Esophagus squamous epithelium (tissue), 5 donors: ENCODE measurements around the gene NME7. TPM values are rescaled to one million over a fixed set of nuclear protein-coding genes. Genes with fewer than 3 reads are reported as not detected.
A peak's percentile ranks its signal among the peaks of the same experiment; 100 is the strongest.

ENCODE experiments used
- DNase-seq: peaks from one replicate; lab custom pipeline; 2025; lab: John Stamatoyannopoulos, UW
- H3K27ac ChIP-seq, 4 donors: fragments of 200-600 bp; sonication (generic); one replicate each; pipeline ENCODE4 v1.5.1; 2016 to 2019; ENCODE audit warnings: mild to moderate bottlenecking in 1 of 4
- H3K27me3 ChIP-seq, 4 donors: fragments of 200-600 bp; sonication (generic); 1 replicate in 3 of 4; 2 replicates in 1 of 4; pipeline versions ENCODE4 v1.5.1 to v1.6.0; 2017 to 2021; ENCODE audit warnings: antibody characterized with exemption in 1 of 4
- H3K36me3 ChIP-seq, 3 donors: fragments of 200-600 bp; sonication (generic); one replicate each; pipeline ENCODE4 v1.5.1; 2016 to 2019
- H3K4me1 ChIP-seq, 3 donors: fragments of 200-600 bp; sonication (generic); one replicate each; pipeline ENCODE4 v1.5.1; 2017 to 2019
- H3K4me3 ChIP-seq, 4 donors: fragments of 200-600 bp; sonication (generic); 1 replicate in 3 of 4; 2 replicates in 1 of 4; pipeline ENCODE4 v1.5.1; 2016 to 2019; ENCODE audit warnings: mild to moderate bottlenecking in 2 of 4, moderate library complexity in 1 of 4
- H3K9me3 ChIP-seq, 3 donors: fragments of 200-600 bp; sonication (generic); one replicate each; pipeline ENCODE4 v1.5.1; 2016 to 2019
- CTCF ChIP-seq, 6 experiments: fragments of 450-650 bp in 4 of 6; fragments of 200-600 bp in 2 of 6; sonication (generic) in 2 of 6; IDR thresholded peaks; one replicate each; pipeline ENCODE4 v1.5.1; 2016 to 2019; ENCODE audit warnings: antibody characterized with exemption in 6 of 6, mild to moderate bottlenecking in 4 of 6, moderate library complexity in 4 of 6
- POLR2A ChIP-seq, 4 donors: fragments of 450-650 bp; IDR thresholded peaks; one replicate each; pipeline ENCODE4 v1.6.1; 2017; ENCODE audit warnings: antibody characterized with exemption in 4 of 4, mild to moderate bottlenecking in 4 of 4, moderate library complexity in 3 of 4
- WGBS, 2 donors: methylation state at CpG; one replicate each; pipeline ENCODE4 v1.1.5; 2018; 5-methylcytosine and 5-hydroxymethylcytosine counted together
- intact Hi-C: fragments of 100-400 bp; cut with DNase I; formaldehyde crosslinking; loops from one replicate; pipeline ENCODE4 v1.15.0; 2022
- total RNA-seq, 4 donors: library from RNA; depleted of rRNA; stranded (reverse); fragments of >200 nt; gene quantifications; one replicate each; pipeline ENCODE4 v1.1.0, GENCODE V29; 2016
- donor health status: DM: yes; HTN: yes; CAD: no.

The NME7 gene
- total RNA-seq, 4 donors from 2014 or later, result 5.7 to 10.7 (median 7.4) TPM

DNA sequence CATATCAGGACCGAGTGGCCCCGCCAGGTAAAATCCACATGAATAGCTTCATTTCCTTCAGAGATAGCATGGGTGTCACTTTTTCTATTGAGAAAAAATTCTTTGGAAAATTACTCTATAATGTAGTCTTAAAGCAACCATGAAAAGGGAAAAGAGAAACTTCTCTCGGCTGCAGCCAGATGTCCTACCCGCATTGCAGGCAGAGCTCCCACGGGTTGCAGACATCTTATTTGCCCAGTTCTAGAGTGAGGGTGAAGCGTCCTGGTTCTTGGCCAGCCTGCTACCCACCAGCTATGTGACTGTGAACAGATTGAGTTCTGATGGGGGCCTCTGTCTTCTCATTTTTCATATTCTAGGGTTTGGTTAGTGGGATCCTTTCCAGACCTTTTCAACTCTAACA, 256.1 kb downstream of the NME7 start:
- Histone ChIP-seq H3K9me3 (no peaks in the 10 kb centered on the region), H3K27ac (peak overlapping the region in 3 of 4 donors; percentile 46 to 97 (median 90)), H3K36me3 (peaks cover 0 to 54% (median 0%) of the 10 kb centered on the region in 3 donors), H3K4me3 (peak overlapping the region in 1 of 4 donors; percentile 12), H3K27me3 (no peaks in the 10 kb centered on the region), H3K4me1 (peaks cover 23 to 94% (median 39%) of the 10 kb centered on the region in 3 donors)
- TF ChIP-seq POLR2A (IDR thresholded peaks at IDR 0.05) (no peak), CTCF (IDR thresholded peaks at IDR 0.05) (no peak)
- DNase-seq, result no peak
- WGBS, 2 donors, result 78 to 84% methylated on average over 5 to 6 of the region's 6 CpGs
- intact Hi-C loops, result no loop called here

GRCh38 chr1:169110689-169111447, 256.7 kb downstream of the NME7 start:
- DNase-seq, result no peak
- H3K27me3 ChIP-seq, result peaks cover 0 to under 1% (median 0%) of the 10 kb centered on the region in 4 donors
- WGBS, 2 donors, result 32 to 39% methylated on average over 7 of the region's 7 CpGs
- H3K9me3 ChIP-seq, result no peaks in the 10 kb centered on the region
- H3K27ac ChIP-seq, result peak overlapping the region in 3 of 4 donors; percentile 90 to 97 (median 92)
- peaks cover 18 to 88% (median 36%) of the 10 kb centered on the region in 3 donors for H3K4me1 ChIP-seq
- TF ChIP-seq CTCF (IDR thresholded peaks at IDR 0.05) (no peak), POLR2A (IDR thresholded peaks at IDR 0.05) (no peak)
- H3K4me3 ChIP-seq, result peak overlapping the region in 2 of 4 donors; percentile 78 to 95
- peaks cover 0 to 48% (median 0%) of the 10 kb centered on the region in 3 donors for H3K36me3 ChIP-seq
- intact Hi-C loops, result no loop called here

- no peak for DNase-seq
- Histone ChIP-seq H3K4me1 (peaks cover 23 to 88% (median 29%) of the 10 kb centered on the region in 3 donors), H3K9me3 (no peaks in the 10 kb centered on the region), H3K27ac (peak overlapping the region; percentile 85 to 97 (median 91)), H3K27me3 (peaks cover 0 to 4% (median 0%) of the 10 kb centered on the region in 4 donors), H3K36me3 (peaks cover 0 to 41% (median 0%) of the 10 kb centered on the region in 3 donors), H3K4me3 (peak overlapping the region; percentile 69 to 95 (median 74))
- WGBS, 2 donors, result 15 to 22% methylated on average over 3 of the region's 3 CpGs
- intact Hi-C loops, result no loop called here
- TF ChIP-seq CTCF (IDR thresholded peaks at IDR 0.05), result no peak
- TF ChIP-seq POLR2A (IDR thresholded peaks at IDR 0.05), result no peak
These were observed 257.4 kb downstream of the NME7 start for GRCh38 chr1:169110236-169110635.

- TF ChIP-seq POLR2A (IDR thresholded peaks at IDR 0.05) (peak in 1 of 4 donors; percentile 13), CTCF (IDR thresholded peaks at IDR 0.05) (no peak)
- Histone ChIP-seq H3K27me3 (peaks cover 0 to 4% (median 0%) of the 10 kb centered on the region in 4 donors), H3K4me3 (peak overlapping the region; percentile 69 to 95 (median 74)), H3K9me3 (no peaks in the 10 kb centered on the region), H3K4me1 (peaks cover 26 to 88% (median 28%) of the 10 kb centered on the region in 3 donors), H3K36me3 (peaks cover 0 to 36% (median 0%) of the 10 kb centered on the region in 3 donors), H3K27ac (peak overlapping the region; percentile 85 to 97 (median 91))
- no peak for DNase-seq
- intact Hi-C loops, result no loop called here
- 23 to 25% methylated on average over 7 to 8 of the region's 8 CpGs for WGBS, 2 donors
These were observed 257.9 kb downstream of the NME7 start for GRCh38 chr1:169109561-169110134.
